Stimulated activated CD4-positive, alpha-beta T cell treated with anti-CD3 and anti-CD28 coated beads, Interleukin-4, amount 100 ng/mL, for 1 hour (primary cell): ENCODE data around the gene PEX5L.

Source experiments
- DNase-seq: peaks from one replicate; pipeline ENCODE4 v3.0.0-alpha.2; 2020

The PEX5L gene

DNA sequence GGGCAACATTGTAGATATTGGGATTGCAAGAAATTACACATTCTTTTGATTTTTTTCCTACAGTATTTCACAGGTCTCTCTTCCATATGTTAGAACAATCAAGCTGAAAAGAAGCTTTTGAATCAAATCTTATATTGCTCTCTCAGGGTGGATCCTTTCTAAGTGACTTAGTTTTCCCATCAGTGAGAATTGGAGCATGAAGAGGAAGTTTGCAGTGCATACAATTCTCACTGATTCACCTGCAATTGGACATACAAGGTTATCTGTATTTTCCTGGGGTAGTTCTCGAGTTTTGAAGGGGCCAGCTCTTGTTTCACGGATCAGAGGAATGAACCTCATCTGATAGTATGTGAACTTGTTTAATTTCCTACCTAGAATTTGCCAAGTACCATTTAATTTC, 150.8 kb downstream of the PEX5L start:
- no peak for DNase-seq

DNA sequence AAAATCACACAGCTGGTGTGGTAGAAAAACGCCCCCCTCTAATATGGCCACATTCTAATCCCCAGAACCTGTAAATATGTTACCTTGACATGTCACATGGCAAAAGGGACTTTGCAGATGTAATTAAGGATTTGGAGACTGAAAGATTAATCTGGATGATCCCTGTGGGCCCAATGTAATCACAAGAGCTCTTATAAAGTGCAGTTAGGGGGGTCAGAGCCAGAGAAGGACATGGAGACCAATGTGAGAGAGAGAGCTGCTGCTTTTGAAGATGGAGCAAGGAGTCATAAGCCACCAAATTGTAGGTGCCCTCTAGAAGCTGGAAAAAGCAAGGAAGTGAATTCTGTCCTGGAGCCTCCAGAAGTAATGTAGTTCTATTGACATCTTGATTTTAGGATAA, 152.6 kb downstream of the PEX5L start:
- DNase-seq, result no peak

GRCh38 chr3:179882292-179882691, 154.4 kb downstream of the PEX5L start:
- DNase-seq, result no peak

DNA sequence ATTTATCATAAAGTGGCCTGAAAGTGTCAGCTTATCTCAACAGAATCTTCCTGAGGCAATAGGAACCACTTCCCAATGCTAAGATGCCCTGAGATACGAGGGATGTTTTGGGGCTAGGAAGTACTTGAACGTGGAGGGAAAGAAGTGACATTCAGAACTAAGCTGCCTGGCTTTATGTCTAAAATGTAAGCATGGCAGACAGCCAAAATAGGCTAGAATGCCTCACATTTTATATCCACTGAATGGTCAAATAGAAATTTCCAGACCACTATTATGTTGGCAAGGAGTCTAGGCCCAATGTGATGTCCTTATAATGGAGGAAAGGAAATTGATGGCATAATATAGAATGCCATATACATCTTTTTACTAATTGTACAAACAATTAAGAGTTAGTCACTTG, 154.9 kb downstream of the PEX5L start:
- DNase-seq, result no peak

GRCh38 chr3:179880868-179881267, 155.9 kb downstream of the PEX5L start:
- no peak for DNase-seq

- no peak for DNase-seq
These were observed 160.3 kb downstream of the PEX5L start for GRCh38 chr3:179876440-179876839.

- no peak for DNase-seq
These were observed 163.9 kb downstream of the PEX5L start for GRCh38 chr3:179872842-179873241.

GRCh38 chr3:179871782-179872181, 165.0 kb downstream of the PEX5L start:
- DNase-seq, result no peak

DNA sequence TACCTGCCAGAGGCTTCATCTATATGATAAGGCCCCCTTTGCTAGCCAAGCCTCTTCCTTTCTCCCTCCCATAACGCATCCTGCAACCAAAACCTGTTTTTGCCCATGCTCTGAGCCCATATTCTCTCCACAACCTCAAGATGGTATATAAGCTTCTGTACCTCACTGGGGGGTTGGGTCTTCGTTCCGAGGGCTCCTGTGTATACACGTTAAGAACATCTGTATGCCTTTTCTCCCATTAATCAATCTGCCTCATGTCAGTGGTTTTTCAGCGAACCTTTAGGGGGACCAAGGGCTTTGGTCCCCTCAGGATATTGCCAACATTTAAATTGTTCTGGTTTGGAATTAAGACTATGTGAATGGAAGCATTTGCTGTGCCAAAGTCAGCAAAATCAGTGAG, 168.0 kb downstream of the PEX5L start:
- no peak for DNase-seq

DNA sequence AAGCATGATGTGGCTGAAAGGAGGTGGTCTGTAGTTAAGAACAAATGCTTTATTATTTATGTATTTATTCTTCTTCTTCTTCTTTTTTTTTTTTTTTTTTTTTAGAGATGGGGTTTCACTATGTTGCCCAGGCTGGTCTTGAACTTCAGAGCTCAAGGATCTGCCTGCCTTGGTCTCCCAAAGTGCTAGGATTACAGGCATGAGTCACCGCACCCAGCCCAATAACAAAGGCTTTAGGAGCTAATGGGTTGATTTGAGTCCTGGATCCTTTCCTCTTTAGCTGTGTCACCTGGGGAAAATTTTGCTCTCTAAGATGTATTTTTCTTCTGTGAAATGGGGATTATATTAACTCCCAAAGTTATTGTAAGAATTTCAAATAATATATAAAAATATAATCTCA, 168.8 kb downstream of the PEX5L start:
- DNase-seq, result no peak

DNA sequence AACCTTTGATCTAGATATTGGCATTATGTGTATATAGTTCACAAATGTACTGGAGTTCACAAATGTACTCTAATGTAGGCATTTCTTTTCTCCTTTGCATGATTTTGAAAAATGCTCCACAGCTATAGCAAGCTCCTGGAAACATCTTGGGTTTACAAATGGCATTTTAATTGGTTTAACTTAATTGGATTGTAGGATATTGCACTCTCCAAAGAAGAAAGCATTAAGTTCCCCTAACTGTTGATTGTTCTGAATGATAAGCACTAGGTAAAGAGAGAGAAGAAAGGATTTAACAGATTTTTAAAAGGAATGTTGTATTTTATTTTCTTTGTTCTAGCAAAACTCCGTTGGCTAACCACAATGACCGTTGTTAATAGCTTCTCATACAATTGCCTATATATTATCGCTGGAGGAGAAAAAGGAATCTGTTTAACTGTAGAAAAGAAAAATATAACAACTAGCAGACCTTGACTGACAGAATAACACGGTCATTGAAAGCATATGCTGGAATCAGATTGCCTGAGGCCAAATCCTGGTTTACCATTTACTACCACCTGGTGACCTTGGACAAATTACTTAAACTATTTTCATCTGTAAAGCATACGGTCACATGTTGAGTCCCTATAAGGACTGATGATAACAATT, 170.8 kb downstream of the PEX5L start:
- no peak for DNase-seq

DNA sequence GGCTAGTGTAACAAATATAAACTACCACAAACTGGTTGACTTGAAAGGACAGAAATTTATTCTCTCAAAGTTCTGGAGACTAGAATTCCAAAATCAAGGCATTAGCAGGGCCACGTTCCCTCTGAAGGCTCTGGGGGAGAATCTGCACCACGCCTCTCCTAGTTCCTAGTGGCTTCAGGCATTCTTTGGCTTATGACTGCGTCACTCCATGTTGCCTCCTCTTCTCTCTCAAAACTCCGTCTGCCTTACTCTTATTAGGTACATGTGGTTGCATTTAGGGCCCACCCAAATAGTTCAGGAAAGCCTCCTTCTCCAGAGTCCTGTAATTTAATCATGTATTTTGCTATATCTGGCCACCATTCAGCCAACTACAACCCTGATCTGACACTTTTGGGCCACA, 174.8 kb downstream of the PEX5L start:
- no peak for DNase-seq

DNA sequence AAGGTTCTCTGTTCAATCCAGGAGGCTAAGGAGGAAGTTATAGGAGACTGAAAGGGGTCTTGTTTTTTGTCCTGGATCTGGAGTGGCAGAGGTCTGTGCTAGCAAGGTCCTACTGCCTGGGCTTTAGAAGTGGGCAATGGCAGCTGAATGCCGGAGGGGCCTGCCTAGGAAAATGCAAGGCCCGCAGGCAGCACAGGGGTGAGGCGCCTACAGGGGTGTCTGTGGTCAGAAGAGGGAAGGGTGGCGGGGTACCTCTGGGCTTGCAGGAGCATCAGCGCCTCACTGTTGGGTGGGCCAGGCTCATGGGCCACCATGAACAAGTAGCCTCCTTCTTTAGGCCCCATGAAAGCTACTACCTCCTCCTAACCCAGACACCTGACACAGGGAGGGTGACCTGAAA, 175.4 kb downstream of the PEX5L start:
- DNase-seq, result no peak

GRCh38 chr3:179860275-179861107, 176.2 kb downstream of the PEX5L start:
- DNase-seq, result no peak

GRCh38 chr3:179853176-179853575, 183.6 kb downstream of the PEX5L start:
- no peak for DNase-seq

DNA sequence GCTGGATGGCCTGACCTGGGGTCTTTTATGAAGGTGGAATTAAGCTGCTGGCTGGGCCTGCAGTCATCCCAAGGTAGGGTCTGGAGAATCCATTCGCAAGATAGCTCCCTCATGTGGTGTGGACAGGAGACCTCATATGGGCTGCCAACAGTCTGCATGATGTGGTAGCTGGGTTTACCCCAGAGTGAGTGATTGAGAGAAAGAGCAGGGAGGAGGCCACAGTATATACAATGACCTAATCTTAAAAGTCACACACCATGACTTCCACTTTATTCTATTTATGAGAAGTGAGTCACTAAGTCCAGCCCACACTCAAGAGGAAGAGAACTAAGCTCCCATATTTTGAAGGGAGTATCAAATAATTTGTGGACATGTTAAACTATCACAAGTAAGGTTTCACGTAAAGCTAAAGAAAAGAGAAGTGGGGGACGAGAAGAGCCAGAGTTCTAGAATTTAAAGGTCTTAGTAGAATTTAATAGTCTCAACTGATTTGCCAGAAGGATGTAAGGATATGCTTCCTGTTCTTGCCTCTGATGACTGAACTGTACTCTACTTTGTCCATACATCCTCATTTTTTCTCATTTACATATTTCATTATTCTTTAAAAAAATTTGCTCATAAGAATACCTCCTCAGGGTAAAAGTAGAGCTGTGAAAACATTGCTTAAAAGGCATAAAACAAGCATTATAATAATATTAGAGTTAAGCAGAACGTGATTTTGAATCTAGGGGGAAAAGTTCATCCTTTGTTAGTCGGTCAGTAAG, 184.4 kb downstream of the PEX5L start:
- DNase-seq, result no peak

DNA sequence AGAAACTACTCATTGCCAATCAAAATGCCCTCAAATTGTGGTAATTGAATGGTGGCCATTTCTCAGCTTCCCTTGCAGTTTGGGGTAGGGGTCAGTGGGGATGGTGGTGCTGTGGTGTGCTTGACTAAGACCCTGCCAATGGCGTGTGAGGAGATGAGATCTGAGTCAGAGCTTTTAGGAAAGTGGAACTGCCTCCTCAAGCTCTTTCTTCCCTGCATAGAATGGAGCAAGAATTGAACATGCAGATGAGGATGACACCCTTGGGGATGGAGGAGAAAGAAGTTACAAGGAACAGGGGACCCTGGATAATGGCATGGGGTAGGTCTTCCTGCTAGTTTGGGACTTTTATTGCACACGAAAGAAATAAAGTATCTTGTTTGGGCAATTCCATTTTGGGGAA, 188.0 kb downstream of the PEX5L start:
- no peak for DNase-seq

DNA sequence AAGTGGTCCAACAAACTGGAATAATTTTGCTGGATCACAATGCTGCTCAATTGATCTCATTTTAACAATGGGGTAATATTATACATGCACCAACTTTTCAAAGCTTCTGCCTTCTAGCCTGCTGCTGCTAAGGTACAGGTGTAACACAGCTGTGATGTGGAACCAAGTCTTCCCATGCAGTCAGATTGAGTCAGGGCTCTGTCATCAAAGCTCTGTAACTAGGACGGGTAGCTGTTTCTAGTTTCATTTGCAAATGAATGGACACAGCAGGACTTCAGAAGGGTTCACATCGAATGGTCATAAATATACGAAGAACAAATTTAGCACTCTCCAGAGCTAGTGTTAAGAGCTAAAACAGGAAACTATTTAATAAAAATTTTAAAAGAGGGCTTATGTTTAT, 194.7 kb downstream of the PEX5L start:
- DNase-seq, result no peak

GRCh38 chr3:179840985-179841384, 195.8 kb downstream of the PEX5L start:
- no peak for DNase-seq

DNA sequence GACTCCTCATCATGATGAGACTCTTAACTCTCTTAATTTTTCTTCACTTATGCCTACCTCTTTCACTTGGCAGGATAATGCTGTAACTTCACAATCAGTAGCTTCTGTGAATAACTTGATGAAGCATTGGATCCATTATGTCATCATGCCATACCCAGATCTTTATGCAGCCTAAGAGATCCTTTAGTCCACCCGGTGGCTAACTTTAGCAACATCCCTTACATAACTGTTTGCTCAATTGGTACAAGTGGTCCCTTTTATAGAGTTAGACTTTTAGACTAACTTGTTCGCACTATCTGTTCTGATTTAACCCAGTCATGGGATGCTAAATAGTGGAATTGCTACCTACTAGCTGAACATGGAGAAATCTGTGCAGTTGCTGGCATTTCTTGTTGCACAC, 199.4 kb downstream of the PEX5L start:
- no peak for DNase-seq

DNA sequence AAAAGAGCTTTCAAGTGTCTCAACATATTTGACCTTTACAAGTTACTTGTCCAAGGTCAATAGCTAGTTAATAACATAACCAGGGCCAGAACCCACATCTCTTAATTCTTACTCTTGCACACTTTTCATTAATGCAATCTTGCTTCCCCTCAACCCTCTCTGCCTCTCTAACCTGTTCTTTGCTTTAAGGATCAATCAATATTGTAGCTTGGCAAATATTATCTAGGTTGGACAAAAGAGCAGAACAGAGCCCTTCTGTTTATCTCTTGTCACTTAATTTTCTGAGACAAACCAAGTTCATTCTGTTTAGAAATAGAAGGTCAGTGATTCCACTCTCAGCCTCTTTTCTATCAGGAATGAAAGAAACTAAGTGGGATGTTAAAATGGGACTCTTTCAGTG, 203.4 kb downstream of the PEX5L start:
- DNase-seq, result no peak

- no peak for DNase-seq
These were observed 204.3 kb downstream of the PEX5L start for GRCh38 chr3:179832333-179832854.

- no peak for DNase-seq
These were observed 207.3 kb downstream of the PEX5L start for GRCh38 chr3:179829401-179829800.

GRCh38 chr3:179828738-179829137, 208.0 kb downstream of the PEX5L start:
- no peak for DNase-seq
